22Rv1 (cell line): ENCODE results near the gene MFSD11.

Experiments
- ZFX ChIP-seq: fragments of 450-650 bp; IDR thresholded peaks from 2 replicates; pipeline ENCODE4 v1.6.1; 2017; ENCODE audit warnings: antibody characterized with exemption, borderline replicate concordance
- TF ChIP-seq, protein P1 (sequence below): fragments of 450-650 bp; IDR thresholded peaks from 2 replicates; pipeline ENCODE4 v1.5.1; 2017; ENCODE audit warnings: mild to moderate bottlenecking

DNA sequence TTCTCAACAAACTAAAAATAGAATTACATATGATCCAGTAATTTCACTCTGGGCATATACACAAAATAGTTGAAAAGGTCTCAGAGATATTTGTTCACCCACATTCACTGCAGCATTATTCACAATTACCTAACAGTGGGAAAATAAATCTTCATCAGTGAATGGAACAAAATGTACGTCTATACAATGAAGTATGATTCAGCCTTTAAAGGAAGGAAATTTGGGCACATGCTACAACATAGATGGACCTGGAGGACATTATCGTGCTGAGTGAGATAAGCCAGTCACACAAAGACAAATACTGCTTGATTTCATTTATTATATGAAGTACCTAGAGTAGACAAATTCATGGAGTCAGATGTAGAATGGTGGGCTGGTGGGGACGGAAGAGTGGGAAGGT, 47.0 kb downstream of the MFSD11 start:
- TF ChIP-seq, protein P1, sequence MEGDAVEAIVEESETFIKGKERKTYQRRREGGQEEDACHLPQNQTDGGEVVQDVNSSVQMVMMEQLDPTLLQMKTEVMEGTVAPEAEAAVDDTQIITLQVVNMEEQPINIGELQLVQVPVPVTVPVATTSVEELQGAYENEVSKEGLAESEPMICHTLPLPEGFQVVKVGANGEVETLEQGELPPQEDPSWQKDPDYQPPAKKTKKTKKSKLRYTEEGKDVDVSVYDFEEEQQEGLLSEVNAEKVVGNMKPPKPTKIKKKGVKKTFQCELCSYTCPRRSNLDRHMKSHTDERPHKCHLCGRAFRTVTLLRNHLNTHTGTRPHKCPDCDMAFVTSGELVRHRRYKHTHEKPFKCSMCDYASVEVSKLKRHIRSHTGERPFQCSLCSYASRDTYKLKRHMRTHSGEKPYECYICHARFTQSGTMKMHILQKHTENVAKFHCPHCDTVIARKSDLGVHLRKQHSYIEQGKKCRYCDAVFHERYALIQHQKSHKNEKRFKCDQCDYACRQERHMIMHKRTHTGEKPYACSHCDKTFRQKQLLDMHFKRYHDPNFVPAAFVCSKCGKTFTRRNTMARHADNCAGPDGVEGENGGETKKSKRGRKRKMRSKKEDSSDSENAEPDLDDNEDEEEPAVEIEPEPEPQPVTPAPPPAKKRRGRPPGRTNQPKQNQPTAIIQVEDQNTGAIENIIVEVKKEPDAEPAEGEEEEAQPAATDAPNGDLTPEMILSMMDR = no peak
- no peak for TF ChIP-seq ZFX
